CD4-positive, alpha-beta memory T cell (primary cell): Measurements from ENCODE around the gene GPD2. TPM values are rescaled to one million over a fixed set of nuclear protein-coding genes. Genes with fewer than 3 reads are reported as not detected.

Experiments used
- CTCF ChIA-PET: fragments of 350-600 bp; sonication (Branson Sonifier 250); formaldehyde crosslinking; loops from one replicate; lab custom pipeline; 2021; ENCODE audit warnings: inconsistent platforms; ENCODE audit not compliant: partially characterized antibody; lab: Charles Lee
- POLR2A ChIA-PET: fragments of 350-600 bp; sonication (Branson Sonifier 250); formaldehyde crosslinking; loops from one replicate; lab custom pipeline; 2021; ENCODE audit not compliant: partially characterized antibody; lab: Charles Lee
- DNase-seq, 5 donors: peaks; one replicate each; pipeline versions ENCODE4 v3.0.0 to v3.0.0-alpha.2; 2020 to 2022; ENCODE audit warnings: mixed read lengths in 1 of 5
- H3K27ac ChIP-seq: one replicate; pipeline ENCODE4 v1.7.0; 2013; ENCODE audit warnings: low read depth, low read length
- H3K27me3 ChIP-seq: 2 replicates; pipeline ENCODE4 v1.7.0; 2013; ENCODE audit warnings: mild to moderate bottlenecking, low read length, moderate library complexity; ENCODE audit not compliant: insufficient read depth
- H3K36me3 ChIP-seq: 2 replicates; pipeline ENCODE4 v1.7.0; 2013; ENCODE audit warnings: mild to moderate bottlenecking, low read length, moderate library complexity; ENCODE audit not compliant: insufficient read depth
- H3K4me1 ChIP-seq: 2 replicates; pipeline ENCODE4 v1.7.0; 2013; ENCODE audit warnings: mild to moderate bottlenecking, low read length, moderate library complexity; ENCODE audit not compliant: insufficient read depth
- H3K4me3 ChIP-seq, 2 donors: one replicate each; pipeline ENCODE4 v1.7.0; 2013; ENCODE audit warnings: low read length in 2 of 2, mild to moderate bottlenecking in 1 of 2
- H3K9me3 ChIP-seq, 2 donors: one replicate each; pipeline ENCODE4 v1.7.0; 2013; ENCODE audit warnings: low read length in 2 of 2, control low read depth in 1 of 2; ENCODE audit not compliant: control insufficient read depth in 1 of 2
- H3K27ac Mint-ChIP-seq, 7 donors: one replicate each; pipeline ENCODE4 v1.8.0; 2020 to 2021; ENCODE audit warnings: mixed read lengths in 7 of 7, mild to moderate bottlenecking in 6 of 7, inconsistent platforms in 3 of 7, moderate library complexity in 3 of 7
- H3K27me3 Mint-ChIP-seq, 2 donors: one replicate each; pipeline ENCODE4 v1.8.0; 2020 to 2021; ENCODE audit warnings: mixed read lengths in 2 of 2
- H3K36me3 Mint-ChIP-seq, 2 donors: one replicate each; pipeline ENCODE4 v1.8.0; 2020 to 2021; ENCODE audit warnings: mixed read lengths in 2 of 2, inconsistent platforms in 1 of 2, mild to moderate bottlenecking in 1 of 2
- H3K4me1 Mint-ChIP-seq, 4 donors: one replicate each; pipeline ENCODE4 v1.8.0; 2020 to 2021; ENCODE audit warnings: mixed read lengths in 4 of 4, mild to moderate bottlenecking in 1 of 4
- H3K4me3 Mint-ChIP-seq, 8 donors: one replicate each; pipeline ENCODE4 v1.8.0; 2020 to 2021; ENCODE audit warnings: mixed read lengths in 8 of 8, mild to moderate bottlenecking in 7 of 8, moderate library complexity in 6 of 8, inconsistent platforms in 3 of 8
- H3K9me3 Mint-ChIP-seq, 8 donors: one replicate each; pipeline ENCODE4 v1.8.0; 2020 to 2021; ENCODE audit warnings: mixed read lengths in 8 of 8, mild to moderate bottlenecking in 5 of 8, inconsistent platforms in 3 of 8, moderate library complexity in 1 of 8
- intact Hi-C: fragments of 100-400 bp; cut with micrococcal nuclease; formaldehyde crosslinking; loops from one replicate; pipeline ENCODE4 v1.15.1; 2023
- polyA plus RNA-seq, 2 donors: library from polyadenylated mRNA; unstranded; fragments of 300-500 nt; fragmentation: Illumina TruSeq; gene quantifications; one replicate each; pipeline ENCODE4 v1.2.3, GENCODE V29; 2021
- total RNA-seq, 2 experiments: library from RNA; stranded (reverse); gene quantifications; one replicate each; pipeline ENCODE4 v1.2.3, GENCODE V29; 2021

Gene GPD2
- total and polyA plus RNA-seq, 4 experiments from 2014 or later: 3.5 to 13.1 (median 10.0) TPM

- H3K36me3 ChIP-seq: no peaks in the 10 kb centered on the region
- DNase-seq: no peak
- peak overlapping the region in 1 of 2 donors; percentile 66 for H3K4me3 ChIP-seq
- intact Hi-C loops: no loop called here
- Mint-ChIP-seq H3K4me3 (peak overlapping the region; percentile 57 to 98 (median 76)), H3K27me3 (no peaks in the 10 kb centered on the region), H3K27ac (peak overlapping the region; percentile 63 to 88 (median 82)), H3K36me3 (peaks cover 0 to 4% of the 10 kb centered on the region in 2 donors), H3K4me1 (peaks cover 21 to 46% (median 29%) of the 10 kb centered on the region in 4 donors), H3K9me3 (no peaks in the 10 kb centered on the region)
- CTCF ChIA-PET: interaction anchor here (0.9 to 1.7 kb wide), 2 partner anchors 100 to 154 kb away, joined by 3 to 6 read pairs; no protein-coding TSS in a partner anchor
- peak overlapping the region; percentile 65 for H3K27ac ChIP-seq
- no peaks in the 10 kb centered on the region for H3K9me3 ChIP-seq
- POLR2A ChIA-PET: interaction anchor here (2.8 to 4.5 kb wide), 4 partner anchors 35 to 101 kb away, joined by 15 to 32 read pairs (median 24); no protein-coding TSS in a partner anchor
- H3K4me1 ChIP-seq: peaks cover 27% of the 10 kb centered on the region
- no peaks in the 10 kb centered on the region for H3K27me3 ChIP-seq
Observed at GRCh38 chr2:156435396-156435717, 822 bp upstream of the GPD2 start.

- H3K27me3 ChIP-seq: no peaks in the 10 kb centered on the region
- DNase-seq: peak; percentile 13 to 43 (median 27)
- no peaks in the 10 kb centered on the region for H3K9me3 ChIP-seq
- Mint-ChIP-seq H3K4me3 (peak overlapping the region; percentile 93 to 99 (median 98)), H3K27ac (peak overlapping the region; percentile 93 to 98 (median 97)), H3K27me3 (no peaks in the 10 kb centered on the region), H3K9me3 (peaks cover 0 to 1% (median 0%) of the 10 kb centered on the region in 8 donors), H3K36me3 (peaks cover 4% of the 10 kb centered on the region in 2 donors), H3K4me1 (peaks cover 22 to 46% (median 30%) of the 10 kb centered on the region in 4 donors)
- intact Hi-C loops: loop anchor here (1.0 kb wide), 2 partner anchors 36 to 101 kb away; no protein-coding TSS in a partner anchor
- POLR2A ChIA-PET: interaction anchor here (0.7 to 4.5 kb wide), 7 partner anchors 12 to 105 kb away, joined by 3 to 32 read pairs (median 15); no protein-coding TSS in a partner anchor
- H3K27ac ChIP-seq: peak overlapping the region; percentile 65
- CTCF ChIA-PET: interaction anchor here (1.8 to 2.4 kb wide), 2 partner anchors 95 to 102 kb away, joined by 4 to 18 read pairs; no protein-coding TSS in a partner anchor
- H3K4me3 ChIP-seq: peak overlapping the region; percentile 20 to 66
- no peaks in the 10 kb centered on the region for H3K36me3 ChIP-seq
- peaks cover 22% of the 10 kb centered on the region for H3K4me1 ChIP-seq
Observed at GRCh38 chr2:156436497-156437085, 412 bp downstream of the GPD2 start.

GRCh38 chr2:156437272-156437930, 1.2 kb downstream of the GPD2 start:
- H3K36me3 ChIP-seq: no peaks in the 10 kb centered on the region
- DNase-seq: no peak
- peaks cover 4% of the 10 kb centered on the region in 2 donors for H3K36me3 Mint-ChIP-seq
- H3K27me3 ChIP-seq: no peaks in the 10 kb centered on the region
- H3K27ac Mint-ChIP-seq: peak overlapping the region; percentile 44 to 98 (median 96)
- H3K4me1 ChIP-seq: peaks cover 22% of the 10 kb centered on the region
- peak overlapping the region; percentile 65 for H3K27ac ChIP-seq
- peak overlapping the region; percentile 93 to 99 (median 98) for H3K4me3 Mint-ChIP-seq
- intact Hi-C loops: no loop called here
- H3K4me3 ChIP-seq: peak overlapping the region; percentile 20 to 66
- no peaks in the 10 kb centered on the region for H3K27me3 Mint-ChIP-seq
- no peaks in the 10 kb centered on the region for H3K9me3 ChIP-seq
- CTCF ChIA-PET: interaction anchor here (0.8 to 2.4 kb wide), 4 partner anchors 13 to 123 kb away, joined by 3 to 18 read pairs (median 4); no protein-coding TSS in a partner anchor
- peaks cover 22 to 46% (median 31%) of the 10 kb centered on the region in 4 donors for H3K4me1 Mint-ChIP-seq
- H3K9me3 Mint-ChIP-seq: peaks cover 0 to 1% (median 0%) of the 10 kb centered on the region in 8 donors
- POLR2A ChIA-PET: interaction anchor here (0.7 to 4.5 kb wide), 7 partner anchors 13 to 105 kb away, joined by 3 to 32 read pairs (median 15); no protein-coding TSS in a partner anchor

GRCh38 chr2:156437931-156438410, 1.8 kb downstream of the GPD2 start:
- H3K4me3 Mint-ChIP-seq: peak overlapping the region; percentile 52 to 99 (median 98)
- H3K36me3 Mint-ChIP-seq: peaks cover 4% of the 10 kb centered on the region in 2 donors
- intact Hi-C loops: no loop called here
- DNase-seq: no peak
- Histone ChIP-seq H3K27me3 (no peaks in the 10 kb centered on the region), H3K36me3 (no peaks in the 10 kb centered on the region), H3K27ac (no peak overlapping the region), H3K4me1 (peaks cover 22% of the 10 kb centered on the region), H3K9me3 (no peaks in the 10 kb centered on the region), H3K4me3 (no peak overlapping the region)
- peaks cover 23 to 46% (median 32%) of the 10 kb centered on the region in 4 donors for H3K4me1 Mint-ChIP-seq
- CTCF ChIA-PET: interaction anchor here (0.8 to 2.4 kb wide), 4 partner anchors 13 to 123 kb away, joined by 3 to 18 read pairs (median 4); no protein-coding TSS in a partner anchor
- H3K27ac Mint-ChIP-seq: peak overlapping the region in 5 of 7 donors; percentile 13 to 93 (median 69)
- H3K27me3 Mint-ChIP-seq: no peaks in the 10 kb centered on the region
- POLR2A ChIA-PET: interaction anchor here (1.0 to 4.5 kb wide), 6 partner anchors 14 to 104 kb away, joined by 3 to 32 read pairs (median 15); no protein-coding TSS in a partner anchor
- H3K9me3 Mint-ChIP-seq: peaks cover 0 to 1% (median 0%) of the 10 kb centered on the region in 8 donors

- H3K9me3 Mint-ChIP-seq: peaks cover 0 to 1% (median 0%) of the 10 kb centered on the region in 8 donors
- ChIA-PET CTCF (interaction anchor here (1.7 kb wide), 1 partner anchor 38 kb away, joined by 5 read pairs; no protein-coding TSS in a partner anchor), POLR2A (no interaction called here)
- H3K4me3 Mint-ChIP-seq: no peak overlapping the region
- H3K36me3 ChIP-seq: no peaks in the 10 kb centered on the region
- H3K27me3 Mint-ChIP-seq: no peaks in the 10 kb centered on the region
- peaks cover 1 to 9% of the 10 kb centered on the region in 2 donors for H3K36me3 Mint-ChIP-seq
- H3K9me3 ChIP-seq: no peaks in the 10 kb centered on the region
- H3K4me1 ChIP-seq: peaks cover 9% of the 10 kb centered on the region
- peaks cover 18 to 26% (median 20%) of the 10 kb centered on the region in 4 donors for H3K4me1 Mint-ChIP-seq
- DNase-seq: no peak
- H3K27ac Mint-ChIP-seq: no peak overlapping the region
- intact Hi-C loops: no loop called here
- H3K27me3 ChIP-seq: no peaks in the 10 kb centered on the region
- H3K27ac ChIP-seq: no peak overlapping the region
- no peak overlapping the region for H3K4me3 ChIP-seq
Observed at GRCh38 chr2:156443089-156443488, 6.9 kb downstream of the GPD2 start.

DNA sequence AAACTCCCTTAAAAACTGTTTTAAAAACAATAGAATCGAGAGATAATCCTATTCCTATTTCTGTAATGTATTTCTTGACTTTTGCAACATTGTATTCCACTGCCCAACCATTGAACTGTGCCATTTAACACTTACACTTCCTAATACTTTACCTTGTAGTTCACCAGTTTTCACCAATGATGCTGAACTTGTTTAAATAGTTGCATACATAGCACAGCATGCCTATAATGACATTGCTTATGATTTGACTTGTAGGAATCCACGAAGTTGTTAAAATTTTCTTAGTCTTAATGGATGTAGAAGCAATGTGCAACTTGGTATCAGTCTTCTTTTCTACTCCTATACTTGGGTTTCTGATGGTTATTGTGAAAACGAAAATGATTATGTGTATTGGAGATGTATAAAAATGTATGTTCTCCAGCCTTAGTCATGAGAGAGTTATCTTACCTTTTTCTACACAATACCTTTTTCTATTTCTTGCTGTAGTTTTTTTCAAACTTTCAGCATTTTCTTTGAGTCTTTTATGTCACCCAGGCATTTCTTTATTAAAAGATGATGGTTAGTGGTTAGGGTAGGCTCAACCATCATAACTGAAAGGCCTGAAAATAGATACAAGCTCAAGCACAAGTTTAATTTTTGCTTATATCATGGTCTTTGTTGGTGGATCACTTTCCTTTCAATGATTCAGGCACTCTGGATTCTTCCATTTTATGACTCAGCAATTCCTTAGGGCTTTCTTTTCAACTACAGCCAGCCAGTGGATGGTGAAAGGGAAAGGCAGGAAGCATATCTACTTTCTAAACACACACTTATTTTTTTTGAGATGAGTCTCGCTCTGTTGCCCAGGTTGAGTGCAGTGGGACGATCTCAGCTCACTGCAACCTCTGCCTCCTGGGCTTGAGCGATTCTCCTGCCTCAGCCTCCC, 9.4 kb downstream of the GPD2 start:
- ChIA-PET CTCF (no interaction called here), POLR2A (no interaction called here)
- H3K9me3 Mint-ChIP-seq: peaks cover 0 to 1% (median 0%) of the 10 kb centered on the region in 8 donors

More for the DNA sequence above, 9.4 kb downstream of the GPD2 start:
- Histone ChIP-seq H3K27me3 (no peaks in the 10 kb centered on the region), H3K4me1 (no peaks in the 10 kb centered on the region), H3K27ac (no peak overlapping the region), H3K36me3 (no peaks in the 10 kb centered on the region), H3K9me3 (no peaks in the 10 kb centered on the region), H3K4me3 (no peak overlapping the region)
- Mint-ChIP-seq H3K36me3 (peaks cover 5 to 16% of the 10 kb centered on the region in 2 donors), H3K4me1 (peaks cover 3 to 18% (median 12%) of the 10 kb centered on the region in 4 donors), H3K27ac (no peak overlapping the region), H3K27me3 (no peaks in the 10 kb centered on the region), H3K4me3 (no peak overlapping the region)
- intact Hi-C loops: no loop called here
- DNase-seq: no peak
